ENCODE measurements around the gene CCDC83. TPM values are rescaled to one million over a fixed set of nuclear protein-coding genes. Genes with fewer than 3 reads are reported as not detected.
"Not testable (repeated sequence)": the region's sequence is repeated elsewhere in the genome, so short reads cannot be mapped to it uniquely, and the experiment has no call there.

Gene CCDC83
- total RNA-seq, 1 experiment from 2014 or later: not detected

- H3K27ac Mint-ChIP-seq (ENCODE audit: unreplicated experiment): no peak overlapping the region
These were observed 1.9 kb downstream of the CCDC83 start for GRCh38 chr11:85857098-85857497.

GRCh38 chr11:85859541-85859940 lies 4.4 kb downstream of the CCDC83 start:
- H3K9me3 Mint-ChIP-seq (ENCODE audit: low read depth, unreplicated experiment); H3K4me3 Mint-ChIP-seq (ENCODE audit: low read depth, unreplicated experiment); H3K36me3 Mint-ChIP-seq (ENCODE audit: insufficient read depth, unreplicated experiment); DNase-seq; CTCF ChIA-PET; BruUV-seq (replicated peaks); H3K4me1 Mint-ChIP-seq (ENCODE audit: low read depth, unreplicated experiment); H3K27ac Mint-ChIP-seq (ENCODE audit: unreplicated experiment); H3K27me3 Mint-ChIP-seq (ENCODE audit: unreplicated experiment): not testable (repeated sequence)
- intact Hi-C loops (cut with micrococcal nuclease; ENCODE audit: unreplicated experiment): loop anchor here (5.0 to 10.0 kb wide), 2 partner anchors 88 to 355 kb away; no protein-coding TSS in a partner anchor

More at GRCh38 chr11:85857098-85857497, 1.9 kb downstream of the CCDC83 start:
- Mint-ChIP-seq H3K9me3 (ENCODE audit: low read depth, unreplicated experiment) (no peaks in the 10 kb centered on the region), H3K36me3 (ENCODE audit: insufficient read depth, unreplicated experiment) (peaks cover 10% of the 10 kb centered on the region), H3K4me3 (ENCODE audit: low read depth, unreplicated experiment) (no peak overlapping the region), H3K27me3 (ENCODE audit: unreplicated experiment) (no peaks in the 10 kb centered on the region), H3K4me1 (ENCODE audit: low read depth, unreplicated experiment) (peaks cover 8% of the 10 kb centered on the region)
- no TSS peak for BruUV-seq (replicated peaks)
- intact Hi-C loops (cut with micrococcal nuclease; ENCODE audit: unreplicated experiment): loop anchor here (5.0 to 10.0 kb wide), 2 partner anchors 90 to 358 kb away; no protein-coding TSS in a partner anchor
- no peak for DNase-seq
- TF ChIP-seq CTCF (IDR thresholded peaks at IDR 0.05; ENCODE audit: unreplicated experiment): no peak
- CTCF ChIA-PET: no interaction called here

- intact Hi-C loops (cut with micrococcal nuclease; ENCODE audit: unreplicated experiment): no loop called here
- H3K36me3 Mint-ChIP-seq (ENCODE audit: insufficient read depth, unreplicated experiment): no peaks in the 10 kb centered on the region
These were observed 8.7 kb downstream of the CCDC83 start for GRCh38 chr11:85863855-85864254.

GRCh38 chr11:85866137-85866827 lies 11.1 kb downstream of the CCDC83 start:
- H3K36me3 Mint-ChIP-seq (ENCODE audit: insufficient read depth, unreplicated experiment): no peaks in the 10 kb centered on the region
- DNase-seq: no peak
- H3K9me3 Mint-ChIP-seq (ENCODE audit: low read depth, unreplicated experiment): no peaks in the 10 kb centered on the region
- no peaks in the 10 kb centered on the region for H3K4me1 Mint-ChIP-seq (ENCODE audit: low read depth, unreplicated experiment)
- intact Hi-C loops (cut with micrococcal nuclease; ENCODE audit: unreplicated experiment): no loop called here
- no peak overlapping the region for H3K27ac Mint-ChIP-seq (ENCODE audit: unreplicated experiment)
- CTCF ChIA-PET: no interaction called here
- H3K27me3 Mint-ChIP-seq (ENCODE audit: unreplicated experiment): no peaks in the 10 kb centered on the region
- no TSS peak for BruUV-seq (replicated peaks)
- TF ChIP-seq CTCF (IDR thresholded peaks at IDR 0.05; ENCODE audit: unreplicated experiment): no peak
- H3K4me3 Mint-ChIP-seq (ENCODE audit: low read depth, unreplicated experiment): no peak overlapping the region

More at GRCh38 chr11:85863855-85864254, 8.7 kb downstream of the CCDC83 start:
- BruUV-seq (replicated peaks): no TSS peak
- DNase-seq: no peak
- no peaks in the 10 kb centered on the region for H3K27me3 Mint-ChIP-seq (ENCODE audit: unreplicated experiment)
- CTCF ChIA-PET: no interaction called here
- H3K9me3 Mint-ChIP-seq (ENCODE audit: low read depth, unreplicated experiment): no peaks in the 10 kb centered on the region
- H3K4me3 Mint-ChIP-seq (ENCODE audit: low read depth, unreplicated experiment): no peak overlapping the region
- no peak overlapping the region for H3K27ac Mint-ChIP-seq (ENCODE audit: unreplicated experiment)
- no peaks in the 10 kb centered on the region for H3K4me1 Mint-ChIP-seq (ENCODE audit: low read depth, unreplicated experiment)
- TF ChIP-seq CTCF (IDR thresholded peaks at IDR 0.05; ENCODE audit: unreplicated experiment): no peak

GRCh38 chr11:85867751-85868150 lies 12.6 kb downstream of the CCDC83 start:
- no peak overlapping the region for H3K4me3 Mint-ChIP-seq (ENCODE audit: low read depth, unreplicated experiment)
- no peaks in the 10 kb centered on the region for H3K27me3 Mint-ChIP-seq (ENCODE audit: unreplicated experiment)
- no peaks in the 10 kb centered on the region for H3K9me3 Mint-ChIP-seq (ENCODE audit: low read depth, unreplicated experiment)
- no peak for DNase-seq
- no peaks in the 10 kb centered on the region for H3K4me1 Mint-ChIP-seq (ENCODE audit: low read depth, unreplicated experiment)
- no peak for TF ChIP-seq CTCF (IDR thresholded peaks at IDR 0.05; ENCODE audit: unreplicated experiment)
- H3K27ac Mint-ChIP-seq (ENCODE audit: unreplicated experiment): no peak overlapping the region
- intact Hi-C loops (cut with micrococcal nuclease; ENCODE audit: unreplicated experiment): no loop called here
- CTCF ChIA-PET: no interaction called here
- H3K36me3 Mint-ChIP-seq (ENCODE audit: insufficient read depth, unreplicated experiment): no peaks in the 10 kb centered on the region
- BruUV-seq (replicated peaks): no TSS peak
